ENCODE results near the gene CHMP4A. TPM values are rescaled to one million over a fixed set of nuclear protein-coding genes. Genes with fewer than 3 reads are reported as not detected.
"Not testable (repeated sequence)": the region's sequence is repeated elsewhere in the genome, so short reads cannot be mapped to it uniquely, and the experiment has no call there.

The CHMP4A gene
- total RNA-seq, 2 donors from 2014 or later: 34.7 to 38.4 TPM

- ATAC-seq: no peak
- intact Hi-C loops (cut with DNase I): no loop called here
- DNase-seq: no peak
Measured at GRCh38 chr14:24204163-24205146, 8.8 kb downstream of the CHMP4A start.

- intact Hi-C loops (cut with DNase I); ATAC-seq; DNase-seq: not testable (repeated sequence)
Measured at GRCh38 chr14:24203249-24203886, 9.9 kb downstream of the CHMP4A start.

- DNase-seq; ATAC-seq; intact Hi-C loops (cut with DNase I): not testable (repeated sequence)
Measured at GRCh38 chr14:24202538-24202937, 10.8 kb downstream of the CHMP4A start.

- no peak for ATAC-seq
- intact Hi-C loops (cut with DNase I): no loop called here
- DNase-seq: no peak
Measured at GRCh38 chr14:24198814-24199524, 14.3 kb downstream of the CHMP4A start.

- intact Hi-C loops (cut with DNase I): no loop called here
- DNase-seq (no peak), ATAC-seq (no peak)
Measured at GRCh38 chr14:24197056-24197450, 16.2 kb downstream of the CHMP4A start.

GRCh38 chr14:24196071-24197055 lies 16.9 kb downstream of the CHMP4A start:
- ATAC-seq: peak; percentile 38 to 40
- DNase-seq: no peak
- intact Hi-C loops (cut with DNase I): no loop called here

- DNase-seq (peak; percentile 92), ATAC-seq (peak; percentile 96)
- intact Hi-C loops (cut with DNase I): no loop called here
Measured at GRCh38 chr14:24195186-24196070, 17.9 kb downstream of the CHMP4A start, which contains the start of gene TM9SF1. Gene TM9SF1, minus strand, starts transcription at chr14:24195441. Its CDS starts 422 bp downstream, at chr14:24195019.

GRCh38 chr14:24194873-24195185 lies 18.5 kb downstream of the CHMP4A start:
- ATAC-seq: no peak
- DNase-seq: no peak
- intact Hi-C loops (cut with DNase I): no loop called here

GRCh38 chr14:24194186-24194872 lies 19.0 kb downstream of the CHMP4A start:
- DNase-seq (no peak), ATAC-seq (no peak)
- intact Hi-C loops (cut with DNase I): no loop called here

GRCh38 chr14:24192933-24193332 lies 20.4 kb downstream of the CHMP4A start:
- no peak for ATAC-seq
- intact Hi-C loops (cut with DNase I): no loop called here
- no peak for DNase-seq

- DNase-seq: no peak
- intact Hi-C loops (cut with DNase I): no loop called here
Measured at GRCh38 chr14:24190416-24190815, 22.9 kb downstream of the CHMP4A start.

GRCh38 chr14:24189460-24189859 lies 23.8 kb downstream of the CHMP4A start:
- ATAC-seq (no peak), DNase-seq (no peak)
- intact Hi-C loops (cut with DNase I): no loop called here

More at GRCh38 chr14:24190416-24190815, 22.9 kb downstream of the CHMP4A start:
- no peak for ATAC-seq

GRCh38 chr14:24189059-24189375 lies 24.3 kb downstream of the CHMP4A start:
- DNase-seq (no peak), ATAC-seq (no peak)
- intact Hi-C loops (cut with DNase I): no loop called here

GRCh38 chr14:24188251-24189058 lies 24.8 kb downstream of the CHMP4A start, which contains the start of gene IPO4:
Gene IPO4, minus strand, starts transcription at chr14:24188816. Its CDS starts 29 bp downstream, at chr14:24188787.
- intact Hi-C loops (cut with DNase I): no loop called here
- DNase-seq: peak; percentile 96
- ATAC-seq: peak; percentile 93 to 97

GRCh38 chr14:24187539-24187915 lies 25.8 kb downstream of the CHMP4A start:
- intact Hi-C loops (cut with DNase I): no loop called here
- DNase-seq: no peak
- no peak for ATAC-seq

- ATAC-seq: no peak
- intact Hi-C loops (cut with DNase I): no loop called here
- no peak for DNase-seq
Measured at GRCh38 chr14:24186831-24187538, 26.3 kb downstream of the CHMP4A start.
